C4-2B (cell line): ENCODE data around the gene SPON1.

Experiments used
- H3K27ac ChIP-seq: fragments of 450-650 bp; 2 replicates; pipeline ENCODE4 v1.5.1; 2017
- CTCF ChIP-seq: fragments of 450-650 bp; conservative IDR thresholded peaks from 2 replicates; pipeline ENCODE4 v1.5.1; 2017; ENCODE audit warnings: mild to moderate bottlenecking
- ZFX ChIP-seq: fragments of 450-650 bp; IDR thresholded peaks from 2 replicates; pipeline ENCODE4 v1.6.1; 2017

The SPON1 gene

GRCh38 chr11:13947379-13947778, 15.1 kb upstream of the SPON1 start:
- TF ChIP-seq CTCF: no peak
- no peak for TF ChIP-seq ZFX
- no peak overlapping the region for H3K27ac ChIP-seq

- H3K27ac ChIP-seq: no peak overlapping the region
Observed at GRCh38 chr11:13949876-13950275, 12.6 kb upstream of the SPON1 start.

GRCh38 chr11:13952221-13952620, 10.3 kb upstream of the SPON1 start:
- H3K27ac ChIP-seq: no peak overlapping the region
- no peak for TF ChIP-seq CTCF
- no peak for TF ChIP-seq ZFX

More at GRCh38 chr11:13949876-13950275, 12.6 kb upstream of the SPON1 start:
- TF ChIP-seq CTCF: no peak
- TF ChIP-seq ZFX: no peak

GRCh38 chr11:13952668-13953067, 9.9 kb upstream of the SPON1 start:
- no peak overlapping the region for H3K27ac ChIP-seq
- TF ChIP-seq CTCF: no peak
- no peak for TF ChIP-seq ZFX

GRCh38 chr11:13954591-13954990, 7.9 kb upstream of the SPON1 start:
- TF ChIP-seq CTCF: no peak
- no peak for TF ChIP-seq ZFX
- H3K27ac ChIP-seq: no peak overlapping the region

GRCh38 chr11:13955971-13956421, 6.5 kb upstream of the SPON1 start:
- TF ChIP-seq ZFX: no peak
- TF ChIP-seq CTCF: peak; percentile 91
- no peak overlapping the region for H3K27ac ChIP-seq

- H3K27ac ChIP-seq: no peak overlapping the region
- TF ChIP-seq CTCF: no peak
- TF ChIP-seq ZFX: no peak
Observed at GRCh38 chr11:13956988-13957387, 5.5 kb upstream of the SPON1 start.
